ENCODE results near the gene PTPN13. TPM values are rescaled to one million over a fixed set of nuclear protein-coding genes. Genes with fewer than 3 reads are reported as not detected.

Gene PTPN13
- total RNA-seq, 1 experiment from 2014 or later = 107 TPM

DNA sequence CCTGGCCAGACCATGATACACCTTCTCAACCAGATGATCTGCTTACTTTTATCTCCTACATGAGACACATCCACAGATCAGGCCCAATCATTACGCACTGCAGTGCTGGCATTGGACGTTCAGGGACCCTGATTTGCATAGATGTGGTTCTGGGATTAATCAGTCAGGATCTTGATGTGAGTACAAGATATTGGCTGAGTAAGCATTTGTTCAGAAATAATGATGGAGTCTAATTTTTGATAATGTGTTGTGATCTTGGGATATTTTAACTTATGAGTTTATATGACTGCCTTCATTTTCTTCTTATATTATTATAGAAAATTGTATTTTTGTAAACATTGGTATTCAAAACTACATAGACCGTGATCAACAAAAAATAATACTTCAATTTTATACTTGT lies 215.7 kb downstream of the PTPN13 start:
- DNase-seq (ENCODE audit: low spot score) = no peak
- no peak for TF ChIP-seq EZH2 (IDR thresholded peaks at IDR 0.05; ENCODE audit: borderline replicate concordance, low read depth, low read length, poor library complexity, severe bottlenecking)
- TF ChIP-seq, protein P1, sequence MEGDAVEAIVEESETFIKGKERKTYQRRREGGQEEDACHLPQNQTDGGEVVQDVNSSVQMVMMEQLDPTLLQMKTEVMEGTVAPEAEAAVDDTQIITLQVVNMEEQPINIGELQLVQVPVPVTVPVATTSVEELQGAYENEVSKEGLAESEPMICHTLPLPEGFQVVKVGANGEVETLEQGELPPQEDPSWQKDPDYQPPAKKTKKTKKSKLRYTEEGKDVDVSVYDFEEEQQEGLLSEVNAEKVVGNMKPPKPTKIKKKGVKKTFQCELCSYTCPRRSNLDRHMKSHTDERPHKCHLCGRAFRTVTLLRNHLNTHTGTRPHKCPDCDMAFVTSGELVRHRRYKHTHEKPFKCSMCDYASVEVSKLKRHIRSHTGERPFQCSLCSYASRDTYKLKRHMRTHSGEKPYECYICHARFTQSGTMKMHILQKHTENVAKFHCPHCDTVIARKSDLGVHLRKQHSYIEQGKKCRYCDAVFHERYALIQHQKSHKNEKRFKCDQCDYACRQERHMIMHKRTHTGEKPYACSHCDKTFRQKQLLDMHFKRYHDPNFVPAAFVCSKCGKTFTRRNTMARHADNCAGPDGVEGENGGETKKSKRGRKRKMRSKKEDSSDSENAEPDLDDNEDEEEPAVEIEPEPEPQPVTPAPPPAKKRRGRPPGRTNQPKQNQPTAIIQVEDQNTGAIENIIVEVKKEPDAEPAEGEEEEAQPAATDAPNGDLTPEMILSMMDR (conservative IDR thresholded peaks at IDR 0.05; ENCODE audit: low read depth, low read length) = no peak
- H3K27ac ChIP-seq (ENCODE audit: low read depth, low read length, poor library complexity, severe bottlenecking) = no peak overlapping the region
- H3K27me3 ChIP-seq (replicated peaks; ENCODE audit: insufficient read depth, low read depth, low read length, poor library complexity) = no peaks in the 10 kb centered on the region
- no peak overlapping the region for H3K4me3 ChIP-seq (ENCODE audit: low read depth, low read length, poor library complexity, severe bottlenecking)
- POLR2A ChIA-PET (ENCODE audit: low non-redundant PET) = no interaction called here
- H3K9me3 ChIP-seq (ENCODE audit: low read depth, low read length, poor library complexity, severe bottlenecking) = no peaks in the 10 kb centered on the region
- H3K36me3 ChIP-seq (ENCODE audit: insufficient read depth, low read length, poor library complexity, severe bottlenecking) = peaks cover 96% of the 10 kb centered on the region
- intact Hi-C loops (cut with micrococcal nuclease; ENCODE audit: unreplicated experiment) = no loop called here
- no peaks in the 10 kb centered on the region for H3K4me1 ChIP-seq (ENCODE audit: insufficient read depth, low read length, poor library complexity, severe bottlenecking)
- BruUV-seq (replicated peaks) = no TSS peak
- CTCF ChIA-PET = no interaction called here

DNA sequence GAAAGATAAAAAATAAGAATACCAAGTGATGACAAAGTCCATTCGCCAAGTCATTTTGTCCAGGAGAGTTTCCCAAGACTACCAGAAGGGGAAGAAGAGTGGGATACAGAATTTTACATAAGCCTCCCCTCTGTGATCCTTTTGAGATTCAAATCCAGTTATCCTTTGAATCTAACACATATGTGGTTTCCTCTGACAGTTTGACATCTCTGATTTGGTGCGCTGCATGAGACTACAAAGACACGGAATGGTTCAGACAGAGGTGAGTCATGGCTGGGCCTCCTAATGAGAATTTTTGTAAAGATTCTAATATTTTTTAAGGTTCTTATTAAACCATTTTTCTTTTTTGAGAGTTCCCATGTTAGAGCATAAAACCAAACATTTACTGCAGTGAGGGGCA lies 216.7 kb downstream of the PTPN13 start:
- BruUV-seq (replicated peaks) = no TSS peak
- TF ChIP-seq, protein P1 (conservative IDR thresholded peaks at IDR 0.05; ENCODE audit: low read depth, low read length) = no peak
- no peak for TF ChIP-seq EZH2 (IDR thresholded peaks at IDR 0.05; ENCODE audit: borderline replicate concordance, low read depth, low read length, poor library complexity, severe bottlenecking)
- Histone ChIP-seq H3K4me1 (ENCODE audit: insufficient read depth, low read length, poor library complexity, severe bottlenecking) (no peaks in the 10 kb centered on the region), H3K9me3 (ENCODE audit: low read depth, low read length, poor library complexity, severe bottlenecking) (no peaks in the 10 kb centered on the region), H3K36me3 (ENCODE audit: insufficient read depth, low read length, poor library complexity, severe bottlenecking) (peaks cover 96% of the 10 kb centered on the region), H3K27me3 (replicated peaks; ENCODE audit: insufficient read depth, low read depth, low read length, poor library complexity) (no peaks in the 10 kb centered on the region), H3K4me3 (ENCODE audit: low read depth, low read length, poor library complexity, severe bottlenecking) (no peak overlapping the region), H3K27ac (ENCODE audit: low read depth, low read length, poor library complexity, severe bottlenecking) (no peak overlapping the region)
- CTCF ChIA-PET = no interaction called here
- DNase-seq (ENCODE audit: low spot score) = peak; percentile 44
- POLR2A ChIA-PET (ENCODE audit: low non-redundant PET) = no interaction called here
- intact Hi-C loops (cut with micrococcal nuclease; ENCODE audit: unreplicated experiment) = no loop called here

DNA sequence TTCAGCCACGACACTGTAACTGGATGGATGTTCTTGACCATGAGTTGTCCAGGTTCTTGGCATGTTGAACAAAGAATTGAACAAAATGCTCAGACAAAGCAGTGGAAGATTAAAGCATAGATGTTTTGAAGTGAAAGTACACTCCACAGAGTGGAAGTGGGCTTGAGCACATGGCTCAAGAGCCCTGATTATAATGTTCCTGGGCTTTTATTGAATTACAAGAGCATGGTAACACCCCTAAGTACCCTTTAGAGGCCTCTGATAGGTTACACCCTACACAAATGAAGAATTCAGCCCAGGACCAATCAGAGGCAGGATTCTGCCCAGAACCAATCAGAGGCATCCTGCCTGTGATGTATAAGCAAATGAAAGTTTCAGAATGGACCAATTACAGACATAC lies 221.5 kb downstream of the PTPN13 start:
- Histone ChIP-seq H3K4me1 (ENCODE audit: insufficient read depth, low read length, poor library complexity, severe bottlenecking) (no peaks in the 10 kb centered on the region), H3K36me3 (ENCODE audit: insufficient read depth, low read length, poor library complexity, severe bottlenecking) (peaks cover 56% of the 10 kb centered on the region), H3K4me3 (ENCODE audit: low read depth, low read length, poor library complexity, severe bottlenecking) (no peak overlapping the region), H3K27ac (ENCODE audit: low read depth, low read length, poor library complexity, severe bottlenecking) (no peak overlapping the region), H3K9me3 (ENCODE audit: low read depth, low read length, poor library complexity, severe bottlenecking) (no peaks in the 10 kb centered on the region), H3K27me3 (replicated peaks; ENCODE audit: insufficient read depth, low read depth, low read length, poor library complexity) (no peaks in the 10 kb centered on the region)
- intact Hi-C loops (cut with micrococcal nuclease; ENCODE audit: unreplicated experiment) = no loop called here
- CTCF ChIA-PET = no interaction called here
- no peak for TF ChIP-seq EZH2 (IDR thresholded peaks at IDR 0.05; ENCODE audit: borderline replicate concordance, low read depth, low read length, poor library complexity, severe bottlenecking)
- TF ChIP-seq, protein P1 (conservative IDR thresholded peaks at IDR 0.05; ENCODE audit: low read depth, low read length) = no peak
- POLR2A ChIA-PET (ENCODE audit: low non-redundant PET) = no interaction called here
- BruUV-seq (replicated peaks) = no TSS peak
- no peak for DNase-seq (ENCODE audit: low spot score)
